ENCODE results near the gene ULK4.
"Not testable (repeated sequence)": the region's sequence is repeated elsewhere in the genome, so short reads cannot be mapped to it uniquely, and the experiment has no call there.

The ULK4 gene

DNA sequence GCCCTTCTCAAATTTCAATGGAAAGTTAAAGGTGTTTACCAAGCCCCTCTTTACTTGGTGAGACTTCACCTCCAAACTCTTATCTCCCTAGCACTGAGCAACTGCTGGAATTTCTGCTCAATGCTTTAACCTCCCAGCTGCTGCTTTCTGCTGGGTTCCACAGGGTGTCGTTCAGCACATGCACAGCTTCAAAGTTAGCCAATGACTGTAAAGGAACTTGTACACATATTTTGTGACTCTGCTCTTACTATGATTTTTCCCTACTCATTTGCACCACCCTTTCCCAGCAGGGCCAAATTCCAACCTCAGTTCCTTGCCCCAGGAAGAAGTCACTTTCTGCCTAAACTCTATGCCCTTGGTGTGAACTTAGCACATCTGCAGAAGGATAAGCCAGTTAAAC is 89.7 kb downstream of the ULK4 start:
- DNase-seq (ENCODE audit: low read depth in 2 of 2, low spot score in 1 of 2) = no peak

DNA sequence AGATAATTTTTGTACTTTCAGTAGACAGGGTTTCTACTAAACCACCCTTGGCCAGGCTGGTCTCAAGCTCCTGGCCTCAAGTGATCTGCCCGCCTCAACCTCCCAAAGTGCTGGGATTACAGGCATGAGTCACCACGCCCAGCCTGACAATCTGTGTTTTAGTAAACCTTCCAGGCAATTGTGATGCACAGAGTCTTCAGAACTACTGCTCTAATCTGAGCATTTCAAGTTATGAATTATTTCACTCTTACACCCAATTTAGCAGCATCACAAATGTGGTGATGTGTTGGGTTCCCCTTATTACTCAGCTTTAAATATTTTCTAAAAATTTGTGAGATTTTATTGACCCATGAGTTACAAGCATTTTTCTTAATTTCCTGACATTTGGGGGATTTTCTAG is 94.4 kb downstream of the ULK4 start:
- DNase-seq (ENCODE audit: low read depth in 2 of 2, low spot score in 1 of 2) = no peak

DNA sequence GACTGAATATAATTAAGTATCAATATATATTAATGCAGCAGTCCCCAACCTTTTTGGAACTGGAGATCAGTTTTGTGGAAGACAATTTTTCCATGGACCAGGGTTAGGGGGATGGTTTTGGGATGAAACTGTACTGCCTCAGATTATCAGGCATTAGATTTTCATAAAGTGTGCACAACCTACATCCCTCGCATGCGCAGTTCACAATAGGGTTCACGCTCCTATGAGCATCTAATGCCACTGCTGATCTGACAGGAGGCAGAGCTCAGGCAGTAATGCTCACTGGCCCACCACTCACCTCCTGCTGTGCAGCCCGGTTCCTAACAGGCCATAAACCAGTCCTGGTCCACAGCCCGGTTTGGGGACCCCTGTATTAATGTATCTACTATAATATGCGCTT is 95.6 kb downstream of the ULK4 start:
- DNase-seq (ENCODE audit: low read depth in 2 of 2, low spot score in 1 of 2) = no peak

DNA sequence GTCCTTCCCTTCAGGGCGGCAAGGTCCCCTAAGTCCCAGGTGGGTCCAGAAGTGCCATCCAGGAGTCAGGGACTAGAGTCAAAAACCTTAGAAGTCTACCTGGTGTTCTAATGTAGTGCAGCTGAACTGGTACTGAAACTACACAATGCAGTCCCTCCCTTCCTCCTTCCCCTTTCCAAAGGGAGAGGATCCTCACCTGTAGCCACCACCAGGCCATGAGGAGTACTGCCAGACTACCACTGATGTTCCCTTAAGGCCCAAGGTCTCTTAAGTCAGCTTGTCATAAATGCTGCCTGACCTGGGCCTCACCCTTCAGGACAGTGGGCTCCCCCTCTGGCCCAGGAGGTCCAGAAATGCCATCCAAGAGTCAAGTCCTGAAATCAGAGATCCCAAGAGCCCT is 98.9 kb downstream of the ULK4 start:
- DNase-seq (ENCODE audit: low read depth in 2 of 2, low spot score in 1 of 2) = no peak

DNA sequence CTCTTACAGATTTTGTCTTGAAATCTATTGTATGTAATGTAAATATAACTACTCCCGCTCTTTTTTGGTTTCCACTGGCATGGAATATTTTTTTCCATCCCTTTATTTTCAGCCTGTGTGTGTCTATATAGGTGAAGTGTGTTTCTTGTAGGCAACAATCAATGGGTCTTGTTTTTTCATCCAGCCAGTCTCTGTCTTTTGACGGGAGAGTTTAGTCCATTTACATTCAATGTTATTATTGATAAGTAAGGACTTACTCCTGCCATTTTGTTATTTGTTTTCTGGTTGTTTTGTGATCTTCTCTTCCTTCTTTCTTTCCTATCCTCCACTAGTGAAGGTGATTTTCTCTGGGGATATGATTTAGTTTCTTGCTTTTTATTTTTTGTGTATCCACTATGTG is 101.4 kb downstream of the ULK4 start:
- DNase-seq (ENCODE audit: low read depth in 2 of 2, low spot score in 1 of 2) = not testable (repeated sequence)

DNA sequence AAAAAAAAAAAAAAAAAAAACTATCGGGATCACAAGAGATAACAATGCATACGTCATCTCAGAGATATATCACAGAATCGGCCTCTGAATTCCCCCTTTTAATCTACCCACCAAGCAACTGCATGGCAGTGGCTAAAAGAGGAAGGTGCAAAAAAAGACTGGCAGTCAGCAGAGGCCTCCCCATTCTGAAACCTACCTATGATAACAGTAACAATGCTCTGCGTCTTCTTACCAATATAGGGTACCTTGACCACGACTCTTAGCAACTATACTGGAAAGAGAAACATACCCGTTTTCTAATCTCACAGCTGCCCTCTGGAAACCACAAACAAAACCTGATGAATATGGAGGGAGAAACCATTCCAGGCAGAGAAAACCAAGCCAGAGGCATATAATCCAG is 106.9 kb downstream of the ULK4 start:
- DNase-seq (ENCODE audit: low read depth in 2 of 2, low spot score in 1 of 2) = no peak

DNA sequence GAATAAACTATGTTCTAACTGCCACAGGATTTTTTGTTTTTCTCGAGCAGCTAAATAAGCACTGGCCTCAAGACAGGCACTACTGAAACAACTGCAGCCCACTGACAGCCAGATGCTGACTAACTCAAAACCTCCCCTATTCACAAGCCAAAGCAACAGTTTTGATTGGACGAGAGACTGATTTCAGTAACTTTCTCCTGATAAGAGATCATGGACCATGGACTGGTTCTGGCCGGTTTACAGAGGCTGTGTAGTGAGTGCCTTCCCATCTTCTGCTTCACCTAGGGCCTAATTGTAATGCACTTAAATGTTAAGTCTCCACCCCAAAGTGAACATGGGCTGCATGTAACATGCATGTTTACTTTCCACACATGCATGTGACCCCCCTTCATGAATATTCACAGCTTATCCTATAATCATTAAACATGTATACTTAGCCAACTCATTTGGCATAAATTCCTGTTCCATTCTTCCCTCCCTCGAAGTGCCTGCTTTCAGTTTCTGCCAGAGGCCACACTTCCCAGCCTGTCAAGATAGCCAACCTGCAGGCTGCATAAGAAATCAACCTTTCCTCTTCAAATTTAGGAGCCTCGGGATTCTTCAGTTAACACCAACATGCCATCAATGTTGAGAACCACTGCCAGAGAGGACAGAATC is 108.2 kb downstream of the ULK4 start:
- no peak for DNase-seq (ENCODE audit: low read depth in 2 of 2, low spot score in 1 of 2)

DNA sequence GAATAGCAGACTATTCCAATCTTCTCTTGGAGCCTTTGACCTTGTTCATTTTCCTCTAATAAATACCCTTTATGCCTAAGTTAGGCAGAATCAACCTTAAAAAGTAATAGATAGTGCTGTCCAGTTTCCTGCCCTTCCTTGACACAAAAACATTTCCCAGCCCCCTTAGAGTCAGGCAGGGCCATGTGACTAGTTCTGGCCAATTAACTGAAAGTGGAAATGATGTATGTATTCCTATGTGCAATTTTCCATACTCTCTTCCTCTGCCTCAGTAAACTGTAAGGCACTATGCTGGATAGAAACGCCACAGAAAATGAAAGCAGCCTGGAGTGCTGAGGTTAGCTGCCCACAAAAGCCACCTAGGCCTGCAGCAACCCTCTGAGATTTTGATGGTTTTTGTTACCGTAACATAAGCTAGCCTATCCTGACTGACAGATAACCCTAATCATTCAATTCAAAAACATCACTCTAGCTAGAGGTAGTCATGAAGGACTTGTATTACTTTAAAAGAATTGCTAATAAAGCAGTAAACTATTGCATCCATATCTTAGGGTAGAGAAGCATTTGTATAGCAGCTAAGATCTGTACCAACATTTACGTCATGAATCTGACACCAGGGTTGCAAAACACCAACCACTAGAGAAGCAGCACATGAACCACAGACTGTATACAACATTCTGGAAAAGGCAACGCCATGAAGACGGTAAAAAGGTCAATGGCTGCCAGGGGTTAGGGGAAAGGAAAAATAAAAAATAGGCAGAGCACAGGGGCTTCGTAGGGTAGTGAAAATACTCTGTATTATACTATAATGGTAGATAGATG is 112.9 kb downstream of the ULK4 start:
- DNase-seq (ENCODE audit: low read depth in 2 of 2, low spot score in 1 of 2) = no peak

DNA sequence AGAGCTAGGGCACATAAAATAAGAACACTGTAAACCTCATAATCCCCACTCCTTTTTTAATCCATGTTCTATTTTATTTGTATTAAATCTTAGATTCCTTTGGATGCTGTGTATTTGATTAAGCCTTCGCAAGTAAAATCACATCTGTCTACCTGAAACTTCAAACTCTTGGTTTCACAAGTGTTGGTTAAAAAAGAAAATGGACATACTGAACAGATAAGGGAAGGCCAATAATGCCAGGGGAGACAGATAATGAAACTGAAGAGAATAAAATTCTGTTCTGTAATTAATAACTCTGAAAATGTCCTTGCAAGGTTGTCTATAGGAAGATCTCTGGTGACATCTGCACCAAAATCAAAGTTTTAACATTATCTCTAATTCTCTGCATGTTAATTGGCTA is 114.2 kb downstream of the ULK4 start:
- no peak for DNase-seq (ENCODE audit: low read depth in 2 of 2, low spot score in 1 of 2)

DNA sequence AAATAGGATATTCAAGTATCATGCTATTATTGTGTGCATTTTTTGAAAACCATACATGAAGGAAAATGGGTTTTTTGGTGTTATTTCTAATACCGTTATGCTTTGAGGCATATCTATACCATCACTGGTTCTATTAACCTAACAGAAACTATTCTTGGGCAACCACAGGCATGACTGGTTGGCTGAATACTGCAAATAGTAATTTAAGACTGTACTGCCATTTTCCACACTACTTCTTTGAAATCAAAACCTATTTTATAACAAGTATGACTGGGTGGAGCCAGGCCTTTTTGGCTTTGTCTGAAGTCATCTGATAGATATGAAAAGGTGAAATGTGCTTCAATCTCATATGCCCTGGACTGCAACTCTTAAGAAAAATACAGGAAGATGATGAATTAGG is 115.1 kb downstream of the ULK4 start:
- DNase-seq (ENCODE audit: low read depth in 2 of 2, low spot score in 1 of 2) = no peak

DNA sequence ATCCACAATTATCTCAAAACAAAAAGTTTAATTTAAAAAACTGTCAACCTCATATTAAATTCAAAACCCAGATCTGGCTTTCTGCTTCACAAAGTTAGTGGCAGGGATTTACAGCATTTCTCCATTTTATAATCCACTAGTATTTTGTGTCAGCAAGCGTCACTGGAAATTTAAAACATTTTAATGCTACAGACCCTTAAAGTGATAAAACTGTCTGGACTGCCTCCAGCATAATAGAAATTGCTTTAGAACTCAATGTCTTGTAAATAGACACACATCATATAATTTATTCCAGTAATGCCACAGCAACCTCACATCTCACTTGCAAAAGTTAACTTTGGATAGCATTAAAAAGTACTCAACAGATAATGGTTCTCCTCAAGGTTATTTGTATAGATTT is 116.1 kb downstream of the ULK4 start:
- DNase-seq (ENCODE audit: low read depth in 2 of 2, low spot score in 1 of 2) = no peak

DNA sequence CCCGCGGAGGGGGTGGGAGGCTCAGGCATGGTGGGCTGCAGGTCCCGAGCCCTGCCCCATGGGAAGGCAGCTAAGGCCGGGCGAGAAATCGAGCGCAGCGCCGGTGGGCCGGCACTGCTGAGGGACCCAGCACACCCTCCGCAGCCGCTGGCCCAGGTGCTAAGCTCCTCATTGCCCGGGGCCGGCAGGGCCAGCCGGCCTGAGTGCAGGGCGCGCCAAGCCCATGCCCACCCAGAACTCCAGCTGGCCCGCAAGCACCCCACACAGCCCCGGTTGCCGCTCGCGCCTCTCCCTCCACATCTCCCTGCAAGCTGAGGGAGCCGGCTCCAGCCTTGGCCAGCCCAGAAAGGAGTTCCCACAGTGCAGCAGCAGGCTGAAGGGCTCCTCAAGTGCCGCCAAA is 117.6 kb downstream of the ULK4 start:
- DNase-seq (ENCODE audit: low read depth in 2 of 2, low spot score in 1 of 2) = not testable (repeated sequence)

DNA sequence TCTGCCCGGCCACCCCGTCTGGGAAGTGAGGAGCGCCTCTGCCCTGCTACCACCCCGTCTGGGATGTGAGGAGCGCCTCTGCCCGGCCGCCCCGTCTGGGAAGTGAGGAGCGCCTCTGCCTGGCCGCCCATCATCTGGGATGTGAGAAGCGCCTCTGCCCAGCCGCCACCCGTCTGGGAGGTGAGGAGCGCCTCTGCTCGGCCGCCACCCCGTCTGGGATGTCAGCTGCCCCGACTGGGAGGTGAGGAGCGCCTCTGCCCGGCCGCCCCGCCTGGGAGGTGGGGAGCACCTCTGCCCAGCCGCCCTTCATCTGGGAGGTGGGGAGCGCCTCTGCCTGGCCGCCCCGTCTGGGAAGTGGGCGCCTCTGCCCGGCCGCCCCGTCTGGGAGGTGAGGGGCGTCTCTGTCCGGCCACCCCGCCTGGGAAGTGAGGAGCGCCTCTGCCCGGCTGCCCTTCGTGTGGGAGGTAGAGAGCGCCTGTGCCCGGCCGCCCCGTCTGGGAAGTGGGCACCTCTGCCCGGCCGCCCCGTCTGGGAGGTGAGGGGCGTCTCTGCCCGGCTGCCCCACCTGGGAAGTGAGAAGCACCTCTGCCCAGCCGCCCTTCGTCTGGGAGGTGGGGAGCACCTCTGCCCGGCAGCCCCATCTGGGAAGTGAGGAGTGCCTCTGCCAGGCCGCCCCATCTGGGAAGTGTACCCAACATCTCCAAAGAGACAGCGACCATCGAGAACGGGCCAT is 120.8 kb downstream of the ULK4 start:
- not testable (repeated sequence) for DNase-seq (ENCODE audit: low read depth in 2 of 2, low spot score in 1 of 2)

DNA sequence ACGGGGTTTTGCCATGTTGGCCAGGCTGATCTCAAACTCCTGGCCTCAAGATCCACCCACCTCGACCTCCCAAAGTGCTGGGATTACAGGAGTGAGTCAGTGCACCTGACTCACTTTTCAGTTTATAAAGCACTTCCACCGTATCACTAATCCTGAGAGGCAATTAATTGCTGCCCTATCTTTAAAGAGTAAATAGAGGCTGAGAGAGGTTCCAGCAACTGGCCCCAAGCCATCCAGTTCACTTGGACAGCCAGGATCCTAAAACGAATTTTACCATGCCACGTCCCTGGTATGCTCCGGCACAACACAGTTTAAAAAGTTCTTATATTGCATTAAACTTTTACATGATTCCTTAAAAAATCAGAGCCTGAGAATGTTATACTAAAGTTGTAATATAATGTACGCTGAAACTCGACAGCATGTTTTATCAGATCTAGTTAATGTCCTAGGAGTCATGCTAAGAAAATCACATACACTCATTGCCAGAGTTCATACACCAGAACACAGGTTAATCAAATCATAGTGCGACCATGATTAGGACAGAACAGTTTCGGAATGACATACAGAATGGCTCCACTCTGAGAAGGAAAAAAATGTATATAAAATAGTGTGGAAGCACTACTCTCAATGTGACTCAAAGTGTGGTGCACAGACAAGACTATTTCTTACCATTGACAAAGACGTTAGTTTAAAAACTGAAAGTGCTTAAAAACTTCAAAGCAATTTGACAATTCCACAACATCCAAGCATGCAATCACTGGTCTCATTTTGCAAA is 125.4 kb downstream of the ULK4 start:
- no peak for DNase-seq (ENCODE audit: low read depth in 2 of 2, low spot score in 1 of 2)

DNA sequence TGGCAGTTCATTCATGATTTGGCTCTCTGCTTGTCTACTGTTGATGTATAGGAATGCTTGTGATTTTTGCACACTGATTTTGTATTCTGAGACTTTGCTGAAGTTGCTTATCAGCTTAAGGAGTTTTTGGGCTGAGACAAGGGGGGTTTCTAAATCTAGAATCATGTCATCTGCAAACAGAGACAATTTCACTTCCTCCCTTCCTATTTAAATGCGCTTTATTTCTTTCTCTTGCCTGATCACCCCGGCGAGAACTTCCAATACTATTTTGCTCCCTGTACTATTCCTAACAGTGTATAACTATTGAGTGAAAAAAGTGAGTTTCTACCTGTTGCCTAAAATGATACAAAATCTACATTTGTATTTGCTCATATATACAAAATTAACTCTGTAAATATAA is 128.3 kb downstream of the ULK4 start:
- no peak for DNase-seq (ENCODE audit: low read depth in 2 of 2, low spot score in 1 of 2)

DNA sequence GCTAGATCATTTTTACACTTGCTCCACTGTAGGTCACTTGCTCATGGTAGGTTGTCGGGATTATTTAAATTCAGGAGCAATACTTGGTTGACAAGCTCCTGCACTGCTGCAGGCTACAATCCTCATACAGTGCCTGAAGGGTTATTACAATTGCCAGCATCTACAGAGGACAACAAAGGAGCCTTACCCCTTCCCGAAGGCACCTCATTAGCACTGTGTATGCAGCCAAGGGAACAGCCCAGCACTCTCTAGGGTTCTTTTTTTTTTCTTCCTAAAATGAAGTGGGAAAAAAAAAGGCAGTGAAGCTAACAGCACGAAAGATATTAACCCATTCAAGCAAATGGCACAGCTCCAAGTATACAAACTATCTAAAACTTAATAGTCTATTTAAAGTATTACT is 142.7 kb downstream of the ULK4 start:
- DNase-seq (ENCODE audit: low read depth in 2 of 2, low spot score in 1 of 2) = no peak

DNA sequence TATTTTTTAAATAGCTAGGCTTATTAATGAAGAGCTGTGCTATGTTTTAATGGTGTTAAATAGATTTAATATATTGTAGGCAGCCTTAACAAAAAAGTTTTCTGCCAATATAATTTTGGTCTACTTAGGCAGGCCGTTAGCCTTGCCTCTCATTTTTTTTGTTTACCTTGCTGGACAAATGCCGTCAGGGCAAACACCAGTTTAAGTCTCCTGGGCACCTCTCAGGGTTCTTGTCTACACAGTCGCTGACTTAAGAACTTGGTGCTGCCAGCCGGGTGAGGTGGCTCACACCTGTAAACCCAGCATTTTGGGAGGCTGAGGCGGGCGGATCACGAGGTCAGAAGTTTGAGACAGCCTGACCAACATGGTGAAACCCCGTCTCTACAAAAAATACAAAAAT is 153.3 kb downstream of the ULK4 start:
- DNase-seq (ENCODE audit: low read depth in 2 of 2, low spot score in 1 of 2) = no peak

DNA sequence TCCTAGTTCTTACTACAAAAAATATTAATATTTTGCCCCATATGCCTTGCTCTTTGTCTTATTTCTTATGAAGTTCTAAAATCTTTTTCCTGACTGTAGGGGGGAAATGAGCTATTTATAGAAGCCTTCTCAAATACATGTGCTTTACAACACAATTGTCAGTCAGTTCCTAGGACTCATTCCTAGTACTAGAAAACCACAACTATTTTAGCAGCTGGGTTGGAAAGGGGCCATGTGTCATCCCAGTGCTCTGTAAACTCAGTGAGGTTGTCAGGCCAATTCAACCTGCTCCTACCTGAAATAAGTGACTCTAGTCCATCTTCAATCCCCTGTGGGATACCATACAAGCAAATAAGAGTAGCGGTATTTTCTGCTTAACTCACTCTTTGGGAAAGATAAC is 153.8 kb downstream of the ULK4 start:
- no peak for DNase-seq (ENCODE audit: low read depth in 2 of 2, low spot score in 1 of 2)

DNA sequence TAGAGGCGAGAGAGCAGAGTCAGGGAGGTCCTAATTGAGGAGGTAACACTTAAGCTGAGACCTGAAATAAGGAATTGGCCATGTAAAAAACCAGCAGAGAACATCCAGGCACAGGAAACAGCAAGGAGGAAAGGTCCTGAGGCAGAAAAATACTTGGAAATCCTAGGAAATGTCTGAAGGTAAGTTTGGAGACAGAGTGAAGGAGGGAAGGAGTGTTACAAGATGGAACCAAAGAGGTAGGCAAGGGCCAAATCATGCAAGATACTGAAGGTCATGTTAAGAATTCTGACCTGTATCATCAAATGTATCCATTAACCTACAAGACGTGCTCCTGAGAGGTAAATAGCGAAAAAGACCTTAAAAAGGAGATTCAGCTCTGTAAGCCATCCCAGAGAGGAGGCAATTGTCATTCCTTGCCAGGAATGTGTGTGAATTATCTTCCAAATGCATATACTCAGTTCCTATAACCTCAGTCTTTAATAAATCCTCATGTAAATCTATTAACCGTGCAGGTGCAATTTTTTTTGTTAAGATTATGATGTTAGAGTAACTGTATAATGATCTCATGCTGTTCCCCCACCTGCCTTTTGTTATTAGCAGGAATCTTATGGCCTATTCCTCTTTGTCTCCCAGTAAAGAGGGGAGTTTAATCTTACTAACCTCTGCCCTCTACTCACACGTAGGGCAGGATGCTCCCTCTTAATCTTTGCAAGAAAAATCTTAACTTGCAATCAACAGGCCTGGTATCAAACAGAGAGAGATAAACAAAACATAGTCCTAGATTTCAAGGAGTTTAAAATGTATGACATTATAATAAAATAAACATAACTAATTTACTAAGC is 166.9 kb downstream of the ULK4 start:
- no peak for DNase-seq (ENCODE audit: low read depth in 2 of 2, low spot score in 1 of 2)

DNA sequence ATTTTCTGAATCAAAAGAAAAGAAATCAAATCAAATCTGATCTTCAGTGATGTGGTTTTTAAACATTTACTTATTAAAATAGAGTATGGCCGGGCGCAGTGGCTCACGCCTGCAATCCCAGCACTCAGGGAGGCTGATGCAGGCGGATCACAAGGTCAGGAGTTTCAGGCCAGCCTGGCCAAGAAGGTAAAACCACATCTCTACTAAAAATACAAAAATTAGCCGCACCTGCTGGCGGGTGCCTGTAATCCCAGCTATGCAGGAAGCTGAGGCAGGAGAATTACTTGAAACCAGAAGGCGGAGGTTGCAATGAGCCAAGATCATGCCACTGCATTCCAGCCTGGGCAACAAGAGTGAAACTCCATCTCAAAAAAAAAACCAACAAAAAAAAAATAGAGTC is 169.1 kb downstream of the ULK4 start:
- DNase-seq (ENCODE audit: low read depth in 2 of 2, low spot score in 1 of 2) = no peak

DNA sequence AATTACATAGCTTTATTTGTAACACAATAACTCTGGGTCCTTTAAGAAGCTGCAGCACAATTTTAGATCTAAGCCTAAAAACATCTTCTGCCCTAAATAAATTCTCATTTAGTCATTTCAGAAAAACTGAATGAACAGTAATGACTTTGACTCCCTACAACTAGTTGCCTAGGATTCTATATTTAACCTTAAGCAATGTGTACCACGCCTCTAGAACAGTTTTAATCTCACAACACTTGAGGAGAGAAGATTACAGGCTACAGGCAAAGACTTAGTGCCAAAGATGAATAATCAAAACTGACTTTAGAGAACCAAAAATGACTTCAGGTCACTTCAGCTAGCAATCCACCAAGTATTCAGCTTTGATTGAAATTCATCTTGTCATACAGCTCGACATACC is 192.8 kb downstream of the ULK4 start:
- no peak for DNase-seq (ENCODE audit: low read depth in 2 of 2, low spot score in 1 of 2)
